HEK293 (cell line): ENCODE results near the gene SUMO3.
A peak's percentile ranks its signal among the peaks of the same experiment; 100 is the strongest.

Source experiments
- CTCF ChIA-PET: fragments of 350-600 bp; formaldehyde crosslinking; extraction: SDS; loops from one replicate; lab custom pipeline; 2021; ENCODE audit warnings: antibody characterized with exemption; lab: Yijun Ruan, JAX
- POLR2A ChIA-PET: fragments of 300-600 bp; formaldehyde crosslinking; extraction: SDS; loops from one replicate; lab custom pipeline; 2020; ENCODE audit warnings: antibody characterized with exemption, inconsistent platforms; lab: Yijun Ruan, JAX
- H3K27ac ChIP-seq: fragments of 200-500 bp; sonication (Bioruptor generic); 2 replicates; pipeline ENCODE4 v1.5.1; 2014; ENCODE audit warnings: low read depth, low read length, control low read depth, inconsistent platforms; ENCODE audit errors: extremely low read depth
- H3K36me3 ChIP-seq, 2 experiments: fragments of 200-500 bp in 1 of 2; sonication (Bioruptor generic) in 1 of 2; 1 replicate in 1 of 2; 2 replicates in 1 of 2; pipeline ENCODE4 v1.5.1; 2014 to 2017; ENCODE audit warnings: inconsistent platforms in 2 of 2, low read length in 2 of 2; ENCODE audit not compliant: control insufficient read depth in 2 of 2, insufficient read depth in 1 of 2
- H3K4me1 ChIP-seq: fragments of 200-500 bp; sonication (Bioruptor generic); 2 replicates; pipeline ENCODE4 v1.5.1; 2014; ENCODE audit warnings: mild to moderate bottlenecking, low read length, inconsistent platforms; ENCODE audit not compliant: control insufficient read depth, insufficient read depth
- H3K4me3 ChIP-seq: 2 replicates; pipeline ENCODE4 v1.5.1; 2011; ENCODE audit warnings: low read depth, mild to moderate bottlenecking, control low read depth, low read length, moderate library complexity
- H3K9me3 ChIP-seq: fragments of 200-500 bp; sonication (Bioruptor generic); 2 replicates; pipeline ENCODE4 v1.5.1; 2014; ENCODE audit warnings: low read depth, low read length, inconsistent platforms; ENCODE audit not compliant: control insufficient read depth, insufficient read depth
- EGR2 ChIP-seq: fragments of 450-650 bp; formaldehyde crosslinking; IDR thresholded peaks from 2 replicates; pipeline ENCODE4 v1.5.1; 2016; ENCODE audit warnings: low read depth, missing biosample characterization, missing genetic modification characterization
- WT1 ChIP-seq: fragments of 450-650 bp; formaldehyde crosslinking; IDR thresholded peaks from 2 replicates; pipeline ENCODE4 v1.5.1; 2016; ENCODE audit warnings: missing biosample characterization, missing genetic modification characterization
- ZBTB1 ChIP-seq: fragments of 450-650 bp; formaldehyde crosslinking; IDR thresholded peaks from 2 replicates; pipeline ENCODE4 v1.5.1; 2016; ENCODE audit warnings: missing biosample characterization, missing genetic modification characterization
- ZIC2 ChIP-seq: fragments of 450-650 bp; formaldehyde crosslinking; IDR thresholded peaks from 2 replicates; pipeline ENCODE4 v1.5.1; 2016; ENCODE audit warnings: missing biosample characterization, missing genetic modification characterization
- ZNF112 ChIP-seq: fragments of 450-650 bp; formaldehyde crosslinking; IDR thresholded peaks from 2 replicates; pipeline ENCODE4 v1.5.0; 2017; ENCODE audit warnings: missing biosample characterization, missing genetic modification characterization
- ZNF155 ChIP-seq: fragments of 450-650 bp; formaldehyde crosslinking; IDR thresholded peaks from 2 replicates; pipeline ENCODE4 v1.5.1; 2016; ENCODE audit warnings: missing biosample characterization, missing genetic modification characterization
- ZNF202 ChIP-seq: fragments of 450-650 bp; formaldehyde crosslinking; IDR thresholded peaks from 2 replicates; pipeline ENCODE4 v1.5.1; 2016; ENCODE audit warnings: missing biosample characterization, missing genetic modification characterization, borderline replicate concordance
- ZNF266 ChIP-seq: fragments of 450-650 bp; formaldehyde crosslinking; IDR thresholded peaks from 2 replicates; pipeline ENCODE4 v1.5.1; 2016; ENCODE audit warnings: missing biosample characterization, missing genetic modification characterization, low read depth
- ZNF366 ChIP-seq: fragments of 450-650 bp; formaldehyde crosslinking; conservative IDR thresholded peaks from 2 replicates; pipeline ENCODE4 v1.5.1; 2016; ENCODE audit warnings: missing biosample characterization, missing genetic modification characterization
- ZNF37A ChIP-seq: fragments of 450-650 bp; IDR thresholded peaks from 2 replicates; pipeline ENCODE4 v1.5.1; 2018; ENCODE audit warnings: missing biosample characterization, missing genetic modification characterization
- ZNF404 ChIP-seq: fragments of 450-650 bp; formaldehyde crosslinking; IDR thresholded peaks from 2 replicates; pipeline ENCODE4 v1.5.1; 2017; ENCODE audit warnings: missing biosample characterization, missing genetic modification characterization
- ZNF426 ChIP-seq: fragments of 450-650 bp; formaldehyde crosslinking; IDR thresholded peaks from 2 replicates; pipeline ENCODE4 v1.5.1; 2017; ENCODE audit warnings: missing biosample characterization, missing genetic modification characterization, mild to moderate bottlenecking, inconsistent platforms, moderate library complexity
- ZNF600 ChIP-seq: fragments of 450-650 bp; formaldehyde crosslinking; IDR thresholded peaks from 2 replicates; pipeline ENCODE4 v1.5.1; 2016; ENCODE audit warnings: missing biosample characterization, missing genetic modification characterization
- ZSCAN23 ChIP-seq: fragments of 450-650 bp; formaldehyde crosslinking; IDR thresholded peaks from 2 replicates; pipeline ENCODE4 v1.5.1; 2016; ENCODE audit warnings: missing biosample characterization, missing genetic modification characterization
- TF ChIP-seq, protein P1 (sequence below): fragments of 450-650 bp; formaldehyde crosslinking; IDR thresholded peaks from 2 replicates; pipeline ENCODE4 v1.5.1; 2016; ENCODE audit warnings: missing biosample characterization, missing genetic modification characterization, low read depth
- TF ChIP-seq, protein P2 (sequence below): fragments of 450-650 bp; formaldehyde crosslinking; IDR thresholded peaks from 2 replicates; pipeline ENCODE4 v1.5.1; 2016; ENCODE audit warnings: missing biosample characterization, missing genetic modification characterization, borderline replicate concordance

Gene SUMO3

GRCh38 chr21:44813727-44814126, 4.1 kb downstream of the SUMO3 start:
- Histone ChIP-seq H3K4me1 (no peaks in the 10 kb centered on the region), H3K4me3 (no peak overlapping the region), H3K9me3 (no peaks in the 10 kb centered on the region)
- TF ChIP-seq, protein P1, sequence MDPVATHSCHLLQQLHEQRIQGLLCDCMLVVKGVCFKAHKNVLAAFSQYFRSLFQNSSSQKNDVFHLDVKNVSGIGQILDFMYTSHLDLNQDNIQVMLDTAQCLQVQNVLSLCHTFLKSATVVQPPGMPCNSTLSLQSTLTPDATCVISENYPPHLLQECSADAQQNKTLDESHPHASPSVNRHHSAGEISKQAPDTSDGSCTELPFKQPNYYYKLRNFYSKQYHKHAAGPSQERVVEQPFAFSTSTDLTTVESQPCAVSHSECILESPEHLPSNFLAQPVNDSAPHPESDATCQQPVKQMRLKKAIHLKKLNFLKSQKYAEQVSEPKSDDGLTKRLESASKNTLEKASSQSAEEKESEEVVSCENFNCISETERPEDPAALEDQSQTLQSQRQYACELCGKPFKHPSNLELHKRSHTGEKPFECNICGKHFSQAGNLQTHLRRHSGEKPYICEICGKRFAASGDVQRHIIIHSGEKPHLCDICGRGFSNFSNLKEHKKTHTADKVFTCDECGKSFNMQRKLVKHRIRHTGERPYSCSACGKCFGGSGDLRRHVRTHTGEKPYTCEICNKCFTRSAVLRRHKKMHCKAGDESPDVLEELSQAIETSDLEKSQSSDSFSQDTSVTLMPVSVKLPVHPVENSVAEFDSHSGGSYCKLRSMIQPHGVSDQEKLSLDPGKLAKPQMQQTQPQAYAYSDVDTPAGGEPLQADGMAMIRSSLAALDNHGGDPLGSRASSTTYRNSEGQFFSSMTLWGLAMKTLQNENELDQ (tag by site-specific recombination) = no peak
- TF ChIP-seq ZNF155 (tag by site-specific recombination) (no peak), EGR2 (tag by site-specific recombination) (no peak), ZSCAN23 (no peak), WT1 (tag by site-specific recombination) (no peak), ZNF426 (no peak), ZBTB1 (tag by site-specific recombination) (no peak), ZNF112 (no peak), ZNF266 (no peak), ZNF37A (tag by site-specific recombination) (no peak)
- TF ChIP-seq, protein P2, sequence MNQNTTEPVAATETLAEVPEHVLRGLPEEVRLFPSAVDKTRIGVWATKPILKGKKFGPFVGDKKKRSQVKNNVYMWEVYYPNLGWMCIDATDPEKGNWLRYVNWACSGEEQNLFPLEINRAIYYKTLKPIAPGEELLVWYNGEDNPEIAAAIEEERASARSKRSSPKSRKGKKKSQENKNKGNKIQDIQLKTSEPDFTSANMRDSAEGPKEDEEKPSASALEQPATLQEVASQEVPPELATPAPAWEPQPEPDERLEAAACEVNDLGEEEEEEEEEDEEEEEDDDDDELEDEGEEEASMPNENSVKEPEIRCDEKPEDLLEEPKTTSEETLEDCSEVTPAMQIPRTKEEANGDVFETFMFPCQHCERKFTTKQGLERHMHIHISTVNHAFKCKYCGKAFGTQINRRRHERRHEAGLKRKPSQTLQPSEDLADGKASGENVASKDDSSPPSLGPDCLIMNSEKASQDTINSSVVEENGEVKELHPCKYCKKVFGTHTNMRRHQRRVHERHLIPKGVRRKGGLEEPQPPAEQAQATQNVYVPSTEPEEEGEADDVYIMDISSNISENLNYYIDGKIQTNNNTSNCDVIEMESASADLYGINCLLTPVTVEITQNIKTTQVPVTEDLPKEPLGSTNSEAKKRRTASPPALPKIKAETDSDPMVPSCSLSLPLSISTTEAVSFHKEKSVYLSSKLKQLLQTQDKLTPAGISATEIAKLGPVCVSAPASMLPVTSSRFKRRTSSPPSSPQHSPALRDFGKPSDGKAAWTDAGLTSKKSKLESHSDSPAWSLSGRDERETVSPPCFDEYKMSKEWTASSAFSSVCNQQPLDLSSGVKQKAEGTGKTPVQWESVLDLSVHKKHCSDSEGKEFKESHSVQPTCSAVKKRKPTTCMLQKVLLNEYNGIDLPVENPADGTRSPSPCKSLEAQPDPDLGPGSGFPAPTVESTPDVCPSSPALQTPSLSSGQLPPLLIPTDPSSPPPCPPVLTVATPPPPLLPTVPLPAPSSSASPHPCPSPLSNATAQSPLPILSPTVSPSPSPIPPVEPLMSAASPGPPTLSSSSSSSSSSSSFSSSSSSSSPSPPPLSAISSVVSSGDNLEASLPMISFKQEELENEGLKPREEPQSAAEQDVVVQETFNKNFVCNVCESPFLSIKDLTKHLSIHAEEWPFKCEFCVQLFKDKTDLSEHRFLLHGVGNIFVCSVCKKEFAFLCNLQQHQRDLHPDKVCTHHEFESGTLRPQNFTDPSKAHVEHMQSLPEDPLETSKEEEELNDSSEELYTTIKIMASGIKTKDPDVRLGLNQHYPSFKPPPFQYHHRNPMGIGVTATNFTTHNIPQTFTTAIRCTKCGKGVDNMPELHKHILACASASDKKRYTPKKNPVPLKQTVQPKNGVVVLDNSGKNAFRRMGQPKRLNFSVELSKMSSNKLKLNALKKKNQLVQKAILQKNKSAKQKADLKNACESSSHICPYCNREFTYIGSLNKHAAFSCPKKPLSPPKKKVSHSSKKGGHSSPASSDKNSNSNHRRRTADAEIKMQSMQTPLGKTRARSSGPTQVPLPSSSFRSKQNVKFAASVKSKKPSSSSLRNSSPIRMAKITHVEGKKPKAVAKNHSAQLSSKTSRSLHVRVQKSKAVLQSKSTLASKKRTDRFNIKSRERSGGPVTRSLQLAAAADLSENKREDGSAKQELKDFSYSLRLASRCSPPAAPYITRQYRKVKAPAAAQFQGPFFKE (tag by site-specific recombination) = no peak
- TF ChIP-seq, all 188 proteins: peak for 0
- Histone ChIP-seq H3K27ac (no peak overlapping the region), H3K36me3 (peaks cover 5 to 38% of the 10 kb centered on the region in 2 experiments; a peak in 2 of 3 replicates)
- POLR2A ChIA-PET = interaction anchor here (1.0 kb wide), 1 partner anchor 12 kb away, joined by 3 read pairs; the partner anchor contains the start of gene UBE2G2
- CTCF ChIA-PET = no interaction called here

GRCh38 chr21:44813149-44813548, 4.7 kb downstream of the SUMO3 start:
- CTCF ChIA-PET = interaction anchor here (0.5 to 1.1 kb wide), 4 partner anchors 12 to 319 kb away, joined by 3 to 6 read pairs (median 4); partner anchors contain the start of gene UBE2G2
- Histone ChIP-seq H3K36me3 (peaks cover 7 to 44% of the 10 kb centered on the region in 2 experiments; a peak in 2 of 3 replicates), H3K4me1 (no peaks in the 10 kb centered on the region), H3K27ac (no peak overlapping the region), H3K9me3 (no peaks in the 10 kb centered on the region), H3K4me3 (no peak overlapping the region)
- TF ChIP-seq ZNF404 (tag by site-specific recombination) (no peak), ZNF600 (tag by site-specific recombination) (no peak), ZIC2 (tag by site-specific recombination) (peak; percentile 84), ZNF366 (tag by site-specific recombination) (no peak), ZNF202 (tag by site-specific recombination) (no peak)
- POLR2A ChIA-PET = interaction anchor here (1.0 kb wide), 1 partner anchor 11 kb away, joined by 3 read pairs; the partner anchor contains the start of gene UBE2G2
